Fibroblast of skin of back (primary cell): ENCODE data around the gene LTV1.

Experiments used
- DNase-seq: peaks from one replicate; pipeline ENCODE4 v3.0.0-alpha.2; 2013

The LTV1 gene

DNA sequence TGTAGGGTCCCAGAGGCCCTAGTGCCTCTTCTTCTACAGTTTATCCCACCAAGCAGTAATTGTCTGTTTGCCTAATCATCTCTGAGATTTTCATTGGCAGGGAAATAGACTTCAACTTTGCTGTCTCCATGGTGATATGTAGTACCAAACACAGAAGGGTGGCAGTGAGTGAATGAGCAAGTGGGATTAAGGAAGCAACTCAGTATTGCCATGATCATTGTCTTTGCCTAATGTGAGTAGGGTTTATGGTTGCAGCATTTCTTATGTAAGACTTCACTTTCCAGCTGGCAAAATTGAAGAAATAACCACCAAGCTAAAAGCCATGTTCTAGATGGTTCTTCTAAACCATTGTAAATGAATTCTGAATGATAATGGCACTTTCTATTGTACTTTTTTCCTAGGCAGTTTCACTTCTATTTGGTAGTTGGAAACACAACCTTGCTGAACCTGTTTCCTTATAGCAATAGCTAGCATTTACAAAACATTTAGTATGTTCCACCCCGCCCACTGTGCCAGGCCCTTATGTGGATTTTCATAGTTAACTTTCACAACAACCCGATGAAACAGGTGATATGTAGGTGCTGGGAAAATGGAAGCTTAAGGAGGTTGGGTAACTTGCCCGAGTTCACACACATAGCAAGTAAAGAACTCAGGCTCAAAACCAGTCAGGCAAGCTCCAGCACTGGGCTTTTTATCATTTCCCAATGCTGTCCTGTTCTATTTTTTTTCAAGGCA lies 53.2 kb downstream of the LTV1 start:
- DNase-seq: no peak

DNA sequence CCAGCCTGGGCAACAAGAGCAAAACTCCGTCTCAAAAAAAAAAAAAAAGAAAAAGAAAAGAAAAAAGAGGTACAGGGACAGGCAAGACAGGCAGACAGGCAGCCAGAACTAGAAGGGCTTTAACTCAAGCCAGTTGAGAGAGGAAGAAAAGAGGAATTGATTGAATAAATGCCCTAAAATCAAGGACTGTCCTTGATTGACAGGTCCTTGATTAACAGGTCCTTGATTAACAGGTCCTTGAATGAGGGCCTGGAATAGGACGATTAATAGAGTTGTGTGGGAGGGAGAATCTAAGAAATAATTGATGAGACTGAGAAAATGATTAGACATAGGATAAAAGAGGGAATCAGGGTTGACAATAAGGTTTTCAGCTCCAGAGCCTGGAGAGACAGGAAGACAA lies 57.2 kb downstream of the LTV1 start:
- DNase-seq: no peak

DNA sequence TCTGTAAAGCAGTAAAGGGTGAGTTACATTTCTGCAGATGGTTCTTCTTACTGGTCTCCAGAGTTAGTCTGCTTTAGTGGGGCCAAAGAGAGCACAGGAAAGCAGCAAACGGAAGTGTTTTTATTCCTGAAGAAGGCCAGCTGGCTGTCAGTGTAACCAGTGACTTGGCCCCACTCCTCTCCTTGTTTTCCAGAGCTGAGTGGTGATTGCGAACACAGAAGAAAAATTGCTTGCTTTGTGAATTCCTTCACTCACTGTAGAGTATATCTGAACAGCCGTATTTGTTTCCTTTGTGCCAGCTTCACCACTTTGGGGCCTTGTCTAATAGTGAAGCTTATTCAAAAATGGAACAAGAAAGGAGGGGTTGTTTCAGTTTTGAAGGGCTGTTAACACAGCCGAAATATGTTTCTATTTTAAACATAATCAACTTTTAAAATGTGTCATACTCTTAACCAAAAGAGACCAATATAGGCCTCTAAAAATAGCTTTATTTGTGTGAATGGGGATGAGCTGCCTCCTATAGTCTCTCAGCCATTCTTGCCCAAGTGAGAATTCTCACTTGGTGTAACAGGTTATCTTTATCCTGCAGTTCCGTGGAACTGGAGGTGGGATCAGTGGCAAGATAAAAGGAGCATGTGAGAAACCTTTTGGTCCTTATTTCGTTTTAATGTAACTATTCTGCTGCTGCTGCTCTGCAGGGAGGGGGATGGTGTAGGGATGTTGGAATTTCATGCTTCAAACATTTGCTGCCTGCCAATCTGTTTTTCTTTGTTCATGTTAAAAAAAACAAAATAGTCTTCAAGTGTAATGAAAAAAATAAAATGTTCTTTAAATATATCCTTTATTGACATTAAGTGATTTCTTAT lies 59.0 kb downstream of the LTV1 start:
- DNase-seq: peak; percentile 8

DNA sequence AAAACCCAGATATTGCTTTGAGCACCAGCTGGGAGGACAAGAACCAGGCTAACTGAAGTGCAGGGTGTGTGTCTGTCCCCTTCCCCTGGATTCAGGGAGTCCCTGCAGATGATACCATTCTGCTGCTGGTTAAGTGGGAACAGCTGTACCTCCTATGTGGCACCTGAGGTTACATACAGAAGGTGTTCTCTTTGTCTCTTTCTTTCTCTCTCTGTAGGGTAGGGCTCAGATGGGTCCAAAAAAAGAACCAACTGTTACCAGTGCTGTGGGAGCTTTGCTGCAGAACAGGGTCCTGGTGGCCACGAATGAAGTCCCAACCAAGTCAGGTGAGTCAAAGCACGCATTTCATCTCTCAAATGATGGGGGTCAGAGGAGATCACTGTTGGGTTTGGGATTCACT lies 59.7 kb downstream of the LTV1 start:
- DNase-seq: no peak

DNA sequence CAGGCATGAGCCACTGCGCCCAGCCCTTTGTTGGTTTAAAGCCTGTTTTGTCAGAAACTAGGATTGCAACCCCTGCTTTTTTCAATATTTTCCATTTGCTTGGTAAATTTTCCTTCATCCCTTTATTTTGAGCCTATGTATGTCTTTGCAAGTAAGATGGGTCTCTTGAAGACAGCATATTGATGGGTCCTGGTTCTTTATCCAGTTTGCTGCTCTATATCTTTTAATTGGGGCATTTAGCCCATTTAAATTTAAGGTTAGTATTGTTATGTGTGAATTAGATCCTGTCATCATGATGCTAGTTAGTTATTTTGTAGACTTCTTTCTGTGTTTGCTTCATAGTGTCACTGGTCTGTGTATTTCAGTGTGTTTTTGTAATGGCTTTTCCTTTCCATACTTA lies 67.9 kb downstream of the LTV1 start:
- no peak for DNase-seq

DNA sequence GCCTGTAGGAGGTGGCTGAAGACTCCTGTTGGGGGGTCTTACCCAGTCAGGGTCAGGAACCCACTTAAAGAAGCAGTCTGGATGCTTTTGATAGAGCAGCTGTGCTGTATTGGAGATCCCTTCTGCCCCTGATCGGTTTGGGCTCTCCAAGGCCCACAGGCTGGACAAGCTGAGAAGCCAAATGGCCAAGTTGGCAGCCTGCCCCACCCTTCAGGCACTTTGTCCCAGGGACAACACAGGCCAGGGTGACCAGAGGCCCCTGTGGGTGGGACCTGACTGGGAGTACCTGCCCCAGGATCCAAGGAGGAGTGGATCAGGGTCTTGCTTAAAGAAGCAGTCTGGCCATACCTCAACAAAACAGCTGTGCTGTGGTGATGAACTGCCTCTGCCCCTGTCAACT lies 69.5 kb downstream of the LTV1 start:
- DNase-seq: no peak
